Measurements from ENCODE around the gene MAST4.

GRCh38 chr5:66637994-66638393 is 41.8 kb downstream of the MAST4 start:
- TF ChIP-seq POLR2A (IDR thresholded peaks at IDR 0.05) (no peak), CTCF (IDR thresholded peaks at IDR 0.05) (no peak)

Data from uterus (tissue), 2 donors.